Left forelimb (tissue), 1 donor: Measurements from ENCODE around the gene NR1H2.
A peak's percentile ranks its signal among the peaks of the same experiment; 100 is the strongest.

ENCODE experiments used
- DNase-seq: peaks from one replicate; pipeline ENCODE4 v3.0.0-alpha.2; 2018; ENCODE audit warnings: low spot score

The NR1H2 gene

GRCh38 chr19:50402544-50403301 lies 26.5 kb downstream of the NR1H2 start:
- no peak for DNase-seq

DNA sequence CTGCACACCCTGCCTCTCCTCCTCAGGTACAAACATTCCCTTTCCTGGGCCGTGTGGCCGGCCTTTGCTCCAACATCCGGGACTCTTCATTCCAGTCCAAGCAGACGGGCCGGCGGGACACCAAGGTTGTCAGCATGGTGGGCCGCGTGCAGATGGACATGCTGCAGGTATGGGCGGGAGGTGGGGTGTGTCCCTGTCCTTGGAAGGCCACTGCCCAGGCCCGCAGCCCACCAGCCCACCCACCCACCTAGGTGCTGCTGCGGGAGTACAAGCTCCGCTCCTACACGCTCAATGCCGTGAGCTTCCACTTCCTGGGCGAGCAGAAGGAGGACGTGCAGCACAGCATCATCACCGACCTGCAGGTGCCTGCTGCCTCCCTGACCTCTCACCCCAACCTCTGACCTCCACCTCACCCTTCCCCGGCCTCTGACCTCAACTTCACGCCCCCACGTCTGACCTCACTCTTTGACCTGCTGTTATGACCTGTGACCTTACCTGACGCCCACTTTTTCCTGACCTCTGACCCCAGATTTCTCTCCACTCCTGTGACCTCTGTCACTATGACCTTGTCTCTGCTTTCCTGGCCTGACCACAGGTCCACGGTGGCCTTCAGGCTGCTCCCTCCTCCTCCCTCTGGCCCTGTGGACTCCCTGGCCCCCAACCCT lies 30.0 kb downstream of the NR1H2 start:
- DNase-seq: no peak

GRCh38 chr19:50406829-50407228 lies 30.6 kb downstream of the NR1H2 start:
- no peak for DNase-seq

GRCh38 chr19:50409347-50409746 lies 33.1 kb downstream of the NR1H2 start:
- DNase-seq: no peak

GRCh38 chr19:50410109-50410508 lies 33.9 kb downstream of the NR1H2 start:
- no peak for DNase-seq

GRCh38 chr19:50412419-50412818 lies 36.2 kb downstream of the NR1H2 start:
- DNase-seq: no peak

DNA sequence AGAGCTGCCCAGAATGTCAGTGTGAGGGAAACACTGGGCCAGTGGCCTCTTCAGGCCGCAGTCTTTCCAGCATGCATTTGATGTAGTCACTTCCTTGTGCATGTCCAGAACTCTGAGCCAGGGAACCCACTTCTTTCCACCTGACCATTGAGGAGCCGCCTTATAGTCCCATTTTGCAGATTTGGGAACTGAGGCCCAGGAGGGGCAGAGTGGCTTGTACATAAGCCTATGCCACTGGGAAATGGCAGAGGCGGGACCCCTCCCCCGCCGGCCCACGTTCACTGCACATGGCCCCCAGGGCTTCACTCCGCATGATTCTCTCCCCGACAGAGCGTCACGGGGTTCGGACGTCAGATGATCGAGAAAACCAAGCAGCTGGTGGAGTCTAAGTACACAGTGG lies 36.8 kb downstream of the NR1H2 start:
- no peak for DNase-seq

DNA sequence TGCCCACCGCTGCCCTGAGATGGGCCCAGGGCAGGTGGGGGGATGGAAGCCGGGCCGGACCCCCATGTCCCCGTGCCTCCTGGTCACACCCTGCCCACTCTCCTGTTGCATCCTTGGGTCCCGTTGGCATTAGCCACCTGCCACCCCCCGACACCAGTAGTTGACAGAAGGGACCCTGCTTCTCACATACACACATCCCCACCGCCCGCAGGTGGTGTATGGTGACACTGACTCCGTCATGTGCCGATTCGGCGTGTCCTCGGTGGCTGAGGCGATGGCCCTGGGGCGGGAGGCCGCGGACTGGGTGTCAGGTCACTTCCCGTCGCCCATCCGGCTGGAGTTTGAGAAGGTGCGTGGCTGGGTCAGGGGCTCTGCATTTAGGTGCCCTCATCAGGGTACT lies 37.3 kb downstream of the NR1H2 start:
- no peak for DNase-seq

- DNase-seq: no peak
Measured at GRCh38 chr19:50414864-50415660, 38.8 kb downstream of the NR1H2 start.

DNA sequence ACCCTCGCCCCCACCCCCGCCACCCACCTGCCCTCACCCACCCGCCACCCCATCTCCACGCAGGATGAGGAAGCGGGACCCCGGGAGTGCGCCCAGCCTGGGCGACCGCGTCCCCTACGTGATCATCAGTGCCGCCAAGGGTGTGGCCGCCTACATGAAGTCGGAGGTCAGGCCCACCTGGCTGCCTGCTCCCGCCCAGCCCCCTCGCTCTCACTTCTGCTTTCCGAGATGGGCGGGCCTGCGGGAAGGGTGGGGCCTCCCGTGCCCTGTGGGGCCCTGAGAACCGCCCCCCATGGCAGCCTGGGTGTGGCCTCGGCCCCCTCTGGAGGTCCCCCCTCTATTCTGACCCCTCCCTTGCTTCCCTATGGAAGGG lies 39.4 kb downstream of the NR1H2 start:
- peak; percentile 64 for DNase-seq

DNA sequence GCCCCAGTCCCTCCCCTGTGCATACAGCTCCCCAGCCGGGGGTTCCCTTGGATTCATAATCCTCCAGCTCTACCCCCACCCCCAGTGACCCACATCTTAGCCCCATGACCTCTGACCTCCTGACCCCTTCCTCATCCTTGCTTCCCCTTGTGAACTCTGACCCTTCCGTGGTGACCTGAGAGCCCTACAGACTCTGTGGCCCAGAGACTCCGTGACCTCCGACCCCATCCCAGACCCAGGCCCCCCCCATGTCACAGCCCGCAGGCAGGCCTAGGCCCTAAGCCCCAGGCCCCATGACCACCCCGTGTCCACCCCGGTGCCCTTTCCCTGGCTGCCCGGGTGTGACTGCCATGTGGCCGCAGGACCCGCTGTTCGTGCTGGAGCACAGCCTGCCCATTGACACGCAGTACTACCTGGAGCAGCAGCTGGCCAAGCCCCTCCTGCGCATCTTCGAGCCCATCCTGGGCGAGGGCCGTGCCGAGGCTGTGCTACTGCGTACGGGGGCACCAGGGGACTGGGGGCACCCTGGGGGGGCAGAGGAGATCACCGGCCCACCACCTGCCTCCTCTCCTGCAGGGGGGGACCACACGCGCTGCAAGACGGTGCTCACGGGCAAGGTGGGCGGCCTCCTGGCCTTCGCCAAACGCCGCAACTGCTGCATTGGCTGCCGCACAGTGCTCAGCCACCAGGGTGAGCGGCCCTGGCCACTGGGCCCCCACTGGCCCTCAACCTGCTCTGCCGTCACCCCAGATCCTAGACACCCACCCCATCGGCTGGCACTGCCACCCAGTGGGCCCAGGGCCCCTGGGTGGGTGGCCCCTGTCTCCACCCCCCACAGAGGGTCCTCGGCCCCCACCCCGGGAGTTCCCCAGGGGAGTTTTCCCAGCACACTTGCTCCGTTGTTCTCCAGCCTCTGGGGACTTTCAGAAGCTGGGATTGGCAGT lies 40.0 kb downstream of the NR1H2 start:
- DNase-seq: no peak

GRCh38 chr19:50417111-50418081 lies 41.1 kb downstream of the NR1H2 start:
- DNase-seq: no peak

DNA sequence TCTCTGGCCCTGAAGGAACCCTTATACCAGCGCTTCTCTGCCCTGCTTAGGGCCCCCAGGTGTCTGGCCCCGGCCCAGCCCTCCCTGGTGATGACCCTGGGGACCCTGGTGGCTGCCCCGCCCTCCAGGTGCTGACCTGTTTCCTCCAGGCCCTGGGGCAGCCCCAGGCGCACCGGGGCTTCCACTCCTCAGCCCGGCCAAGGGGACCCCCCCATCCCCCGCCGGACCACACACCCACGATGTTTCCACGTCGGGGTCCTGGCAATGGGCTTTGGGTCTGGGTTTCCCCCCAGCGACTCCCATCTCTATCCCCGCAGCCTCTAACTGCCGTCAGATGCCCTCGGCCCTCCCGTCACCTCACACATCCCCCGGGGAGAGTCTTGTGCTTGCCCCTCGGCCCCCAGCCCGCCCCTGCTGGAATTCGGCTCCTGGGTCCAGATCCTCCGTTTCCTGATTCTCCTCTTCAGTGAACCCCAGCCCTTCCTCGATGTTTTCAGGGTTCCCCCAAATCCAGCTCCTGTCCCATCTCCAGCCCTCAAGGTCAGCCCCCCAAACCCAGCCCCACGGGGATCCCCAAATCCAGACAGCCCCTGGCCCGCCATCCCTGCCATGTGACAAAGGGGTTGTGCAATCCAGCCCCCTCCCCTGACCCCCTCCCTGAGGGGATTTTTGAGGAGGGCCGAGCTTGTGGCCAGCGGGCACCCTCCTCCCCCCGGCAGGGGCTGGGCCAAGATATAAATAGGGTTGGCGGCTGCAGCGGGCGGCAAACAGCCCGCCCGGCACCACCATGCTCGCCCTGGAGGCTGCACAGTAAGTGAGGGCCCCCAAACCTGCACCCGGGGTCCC lies 42.1 kb downstream of the NR1H2 start, which contains the start of gene SPIB:
TSS of gene SPIB (plus strand) at position 763 of the 846 bp plus-strand sequence. CDS start at position 788, 25 bp downstream.
- DNase-seq: peak; percentile 62

GRCh38 chr19:50419022-50419579 lies 42.8 kb downstream of the NR1H2 start:
- DNase-seq: no peak

- no peak for DNase-seq
Measured at GRCh38 chr19:50419580-50420035, 43.4 kb downstream of the NR1H2 start.

- DNase-seq: no peak
Measured at GRCh38 chr19:50420127-50420526, 43.9 kb downstream of the NR1H2 start.

GRCh38 chr19:50420808-50421207 lies 44.6 kb downstream of the NR1H2 start:
- no peak for DNase-seq

GRCh38 chr19:50422397-50423278 lies 46.4 kb downstream of the NR1H2 start:
- no peak for DNase-seq
